ENCODE results near the gene FIGLA. TPM values are rescaled to one million over a fixed set of nuclear protein-coding genes. Genes with fewer than 3 reads are reported as not detected.

Gene FIGLA
- total and polyA plus RNA-seq, 2 experiments from 2014 or later, result not detected

GRCh38 chr2:70779911-70780545, 10.4 kb downstream of the FIGLA start:
- Histone ChIP-seq H3K4me1 (ENCODE audit: insufficient read depth) (no peaks in the 10 kb centered on the region), H2AFZ (no peak overlapping the region)

GRCh38 chr2:70779491-70779890, 11.0 kb downstream of the FIGLA start:
- no peak for DNase-seq (ENCODE audit: low spot score)
- H3K4me2 ChIP-seq, result no peak overlapping the region
- no peak overlapping the region for H3K4me3 ChIP-seq
- no peak overlapping the region for H3K27ac ChIP-seq
- H3K9me2 ChIP-seq (replicated peaks; ENCODE audit: insufficient read depth), result no peaks in the 10 kb centered on the region
- 62% methylated on average over 3 of the region's 3 CpGs for WGBS (ENCODE audit: low lambda C conversion rate, missing lambda C conversion rate)
- H3K9me3 ChIP-seq (ENCODE audit: low read depth), result no peaks in the 10 kb centered on the region
- H3K4me1 ChIP-seq (ENCODE audit: insufficient read depth), result no peaks in the 10 kb centered on the region
- H3K36me3 ChIP-seq (replicated peaks; ENCODE audit: insufficient read depth, low read depth), result no peaks in the 10 kb centered on the region
- H3K79me2 ChIP-seq, result no peaks in the 10 kb centered on the region
- no peak overlapping the region for H2AFZ ChIP-seq
- H3K27me3 ChIP-seq, result peaks cover 25% of the 10 kb centered on the region
- no peaks in the 10 kb centered on the region for H4K20me1 ChIP-seq (ENCODE audit: insufficient read depth, poor library complexity, severe bottlenecking)
- no peak for TF ChIP-seq CTCF (IDR thresholded peaks at IDR 0.05; ENCODE audit: poor library complexity)
- no peak for TF ChIP-seq EZH2phosphoT487 (IDR thresholded peaks at IDR 0.05; ENCODE audit: low read depth, severe bottlenecking, unreplicated experiment)

More at GRCh38 chr2:70779911-70780545, 10.4 kb downstream of the FIGLA start:
- Histone ChIP-seq H3K9me2 (replicated peaks; ENCODE audit: insufficient read depth) (no peaks in the 10 kb centered on the region), H3K27ac (no peak overlapping the region), H3K79me2 (no peaks in the 10 kb centered on the region), H3K36me3 (replicated peaks; ENCODE audit: insufficient read depth, low read depth) (no peaks in the 10 kb centered on the region), H3K4me2 (no peak overlapping the region), H3K4me3 (no peak overlapping the region), H3K9me3 (ENCODE audit: low read depth) (no peaks in the 10 kb centered on the region), H3K27me3 (peaks cover 22% of the 10 kb centered on the region), H4K20me1 (ENCODE audit: insufficient read depth, poor library complexity, severe bottlenecking) (no peaks in the 10 kb centered on the region)
- DNase-seq (ENCODE audit: low spot score), result no peak
- TF ChIP-seq EZH2phosphoT487 (IDR thresholded peaks at IDR 0.05; ENCODE audit: low read depth, severe bottlenecking, unreplicated experiment), result no peak
- WGBS (ENCODE audit: low lambda C conversion rate, missing lambda C conversion rate), result 70% methylated on average over 8 of the region's 8 CpGs

GRCh38 chr2:70778676-70779075, 11.8 kb downstream of the FIGLA start:
- Histone ChIP-seq H3K9me3 (ENCODE audit: low read depth) (no peaks in the 10 kb centered on the region), H3K27me3 (peaks cover 32% of the 10 kb centered on the region), H2AFZ (no peak overlapping the region), H3K27ac (no peak overlapping the region), H3K4me2 (no peak overlapping the region), H3K4me3 (no peak overlapping the region), H3K9me2 (replicated peaks; ENCODE audit: insufficient read depth) (no peaks in the 10 kb centered on the region), H3K79me2 (no peaks in the 10 kb centered on the region), H4K20me1 (ENCODE audit: insufficient read depth, poor library complexity, severe bottlenecking) (no peaks in the 10 kb centered on the region), H3K36me3 (replicated peaks; ENCODE audit: insufficient read depth, low read depth) (no peaks in the 10 kb centered on the region), H3K4me1 (ENCODE audit: insufficient read depth) (no peaks in the 10 kb centered on the region)
- DNase-seq (ENCODE audit: low spot score), result no peak
- 61% methylated on average over 1 of the region's 1 CpG for WGBS (ENCODE audit: low lambda C conversion rate, missing lambda C conversion rate)
- TF ChIP-seq CTCF (IDR thresholded peaks at IDR 0.05; ENCODE audit: poor library complexity), result no peak
- no peak for TF ChIP-seq EZH2phosphoT487 (IDR thresholded peaks at IDR 0.05; ENCODE audit: low read depth, severe bottlenecking, unreplicated experiment)
- TF ChIP-seq EZH2 (IDR thresholded peaks at IDR 0.05; ENCODE audit: borderline replicate concordance), result no peak

- TF ChIP-seq CTCF (IDR thresholded peaks at IDR 0.05; ENCODE audit: poor library complexity) (no peak), EZH2phosphoT487 (IDR thresholded peaks at IDR 0.05; ENCODE audit: low read depth, severe bottlenecking, unreplicated experiment) (no peak)
- Histone ChIP-seq H2AFZ (no peak overlapping the region), H3K36me3 (replicated peaks; ENCODE audit: insufficient read depth, low read depth) (no peaks in the 10 kb centered on the region), H3K9me3 (ENCODE audit: low read depth) (no peaks in the 10 kb centered on the region), H3K9me2 (replicated peaks; ENCODE audit: insufficient read depth) (no peaks in the 10 kb centered on the region), H3K79me2 (no peaks in the 10 kb centered on the region), H4K20me1 (ENCODE audit: insufficient read depth, poor library complexity, severe bottlenecking) (no peaks in the 10 kb centered on the region), H3K27ac (no peak overlapping the region), H3K4me1 (ENCODE audit: insufficient read depth) (no peaks in the 10 kb centered on the region), H3K4me3 (no peak overlapping the region), H3K27me3 (peaks cover 32% of the 10 kb centered on the region), H3K4me2 (no peak overlapping the region)
- 88% methylated on average over 2 of the region's 2 CpGs for WGBS (ENCODE audit: low lambda C conversion rate, missing lambda C conversion rate)
- no peak for DNase-seq (ENCODE audit: low spot score)
Observed at GRCh38 chr2:70777450-70777849, 13.0 kb downstream of the FIGLA start.
